NCI-H1436 (cell line): ENCODE data around the gene SNRPD1.
"Not testable (repeated sequence)": the region's sequence is repeated elsewhere in the genome, so short reads cannot be mapped to it uniquely, and the experiment has no call there.

Experiments used
- DNase-seq: peaks from one replicate; lab custom pipeline; 2025; lab: John Stamatoyannopoulos, UW

SNRPD1 gene

GRCh38 chr18:21636769-21637168, 24.7 kb downstream of the SNRPD1 start:
- no peak for DNase-seq

GRCh38 chr18:21638822-21639221, 26.7 kb downstream of the SNRPD1 start:
- DNase-seq: no peak

GRCh38 chr18:21640375-21640774, 28.3 kb downstream of the SNRPD1 start:
- DNase-seq: not testable (repeated sequence)

GRCh38 chr18:21650311-21650710, 38.2 kb downstream of the SNRPD1 start:
- no peak for DNase-seq

- no peak for DNase-seq
These were observed 40.0 kb downstream of the SNRPD1 start for GRCh38 chr18:21652073-21652472.

- no peak for DNase-seq
These were observed 41.2 kb downstream of the SNRPD1 start for GRCh38 chr18:21653361-21653760.

GRCh38 chr18:21656402-21656801, 44.3 kb downstream of the SNRPD1 start:
- no peak for DNase-seq

- DNase-seq: no peak
These were observed 48.0 kb downstream of the SNRPD1 start for GRCh38 chr18:21660078-21660477.

- no peak for DNase-seq
These were observed 50.5 kb downstream of the SNRPD1 start for GRCh38 chr18:21662581-21662980.

GRCh38 chr18:21663578-21663977, 51.5 kb downstream of the SNRPD1 start:
- DNase-seq: no peak

- DNase-seq: no peak
These were observed 52.0 kb downstream of the SNRPD1 start for GRCh38 chr18:21664069-21664468.

- no peak for DNase-seq
These were observed 57.7 kb downstream of the SNRPD1 start for GRCh38 chr18:21669736-21670285.

- DNase-seq: no peak
These were observed 60.6 kb downstream of the SNRPD1 start for GRCh38 chr18:21672521-21673267.

GRCh38 chr18:21675354-21675753, 63.2 kb downstream of the SNRPD1 start:
- DNase-seq: not testable (repeated sequence)

GRCh38 chr18:21678859-21679258, 66.7 kb downstream of the SNRPD1 start:
- DNase-seq: no peak

- no peak for DNase-seq
These were observed 68.0 kb downstream of the SNRPD1 start for GRCh38 chr18:21680161-21680560.

- DNase-seq: no peak
These were observed 70.4 kb downstream of the SNRPD1 start for GRCh38 chr18:21682371-21683051.
